Keratinocyte (primary cell): ENCODE results near the gene SNRPD3.
"Not testable (repeated sequence)": the region's sequence is repeated elsewhere in the genome, so short reads cannot be mapped to it uniquely, and the experiment has no call there.

Source experiments
- CTCF ChIP-seq, 3 experiments: IDR thresholded peaks in 1 of 3; conservative IDR thresholded peaks in 1 of 3; optimal IDR thresholded peaks in 1 of 3; 2 replicates in 2 of 3; 3 replicates in 1 of 3; pipeline versions ENCODE3 to v1.5.1; 2011; ENCODE audit warnings: low read length in 3 of 3, mild to moderate bottlenecking in 3 of 3, moderate library complexity in 2 of 3, control low read depth in 1 of 3, inconsistent platforms in 1 of 3; ENCODE audit not compliant: insufficient read depth in 2 of 3; ENCODE audit errors: extremely low read depth in 1 of 3
- EZH2 ChIP-seq: IDR thresholded peaks from one replicate; pipeline ENCODE4 v1.6.1; 2012; ENCODE audit warnings: inconsistent platforms, mild to moderate bottlenecking, low read length, moderate library complexity

DNA sequence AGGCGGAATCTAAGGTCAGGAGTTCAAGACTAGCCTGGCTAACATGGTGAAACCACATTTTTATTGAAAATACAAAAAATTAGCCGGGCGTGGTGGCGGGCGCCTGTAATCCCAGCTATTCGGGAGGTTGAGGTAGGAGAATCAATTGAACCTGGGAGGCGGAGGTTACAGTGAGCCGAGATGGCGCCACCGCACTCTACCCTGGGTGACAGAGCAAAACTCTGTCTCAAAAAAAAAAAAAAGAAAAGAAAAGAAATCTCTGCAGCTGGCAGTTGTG, 37.7 kb downstream of the SNRPD3 start:
- TF ChIP-seq CTCF (optimal IDR thresholded peaks at IDR 0.05 in 1 of 3, IDR thresholded peaks at IDR 0.05 in 1 of 3, conservative IDR thresholded peaks at IDR 0.05 in 1 of 3; ENCODE audit: extremely low read depth in 1 of 3, insufficient read depth in 2 of 3, low read length in 3 of 3); EZH2: not testable (repeated sequence)
